Measurements from ENCODE around the gene ATP5MG.
"Not testable (repeated sequence)": the region's sequence is repeated elsewhere in the genome, so short reads cannot be mapped to it uniquely, and the experiment has no call there.

Gene ATP5MG

GRCh38 chr11:118401151-118401879 is at the start of gene ATP5MG:
ATP5MG (plus strand) TSS chr11:118401606; CDS start chr11:118401666, 60 bp downstream.
- DNase-seq (ENCODE audit: low spot score) = peak; percentile 93

- DNase-seq (ENCODE audit: low spot score) = no peak
Observed at GRCh38 chr11:118353084-118353710, 48.2 kb upstream of the ATP5MG start.

GRCh38 chr11:118358071-118358470 is 43.3 kb upstream of the ATP5MG start:
- DNase-seq (ENCODE audit: low spot score) = no peak

- DNase-seq (ENCODE audit: low spot score) = peak; percentile 99
Observed at GRCh38 chr11:118359295-118359958, 42.0 kb upstream of the ATP5MG start, which contains the start of gene UBE4A. UBE4A (plus strand) TSS chr11:118359600; CDS start chr11:118365081, 5,481 bp downstream.

GRCh38 chr11:118364956-118365615 is 36.3 kb upstream of the ATP5MG start:
- DNase-seq (ENCODE audit: low spot score) = no peak

- DNase-seq (ENCODE audit: low spot score) = no peak
Observed at GRCh38 chr11:118366287-118366686, 35.1 kb upstream of the ATP5MG start.

GRCh38 chr11:118370774-118371173 is 30.6 kb upstream of the ATP5MG start:
- no peak for DNase-seq (ENCODE audit: low spot score)

GRCh38 chr11:118373263-118373662 is 28.1 kb upstream of the ATP5MG start:
- DNase-seq (ENCODE audit: low spot score) = no peak

GRCh38 chr11:118373871-118374270 is 27.5 kb upstream of the ATP5MG start:
- no peak for DNase-seq (ENCODE audit: low spot score)

GRCh38 chr11:118374729-118375128 is 26.7 kb upstream of the ATP5MG start:
- DNase-seq (ENCODE audit: low spot score) = no peak

- no peak for DNase-seq (ENCODE audit: low spot score)
Observed at GRCh38 chr11:118375978-118376377, 25.4 kb upstream of the ATP5MG start.

GRCh38 chr11:118379497-118379896 is 21.9 kb upstream of the ATP5MG start:
- DNase-seq (ENCODE audit: low spot score) = no peak

GRCh38 chr11:118380571-118380970 is 20.8 kb upstream of the ATP5MG start:
- no peak for DNase-seq (ENCODE audit: low spot score)

GRCh38 chr11:118382954-118383353 is 18.5 kb upstream of the ATP5MG start:
- no peak for DNase-seq (ENCODE audit: low spot score)

- no peak for DNase-seq (ENCODE audit: low spot score)
Observed at GRCh38 chr11:118383657-118384056, 17.7 kb upstream of the ATP5MG start.

GRCh38 chr11:118396097-118396501 is 5.3 kb upstream of the ATP5MG start:
- DNase-seq (ENCODE audit: low spot score) = peak; percentile 50

GRCh38 chr11:118397448-118397847 is 4.0 kb upstream of the ATP5MG start:
- no peak for DNase-seq (ENCODE audit: low spot score)

GRCh38 chr11:118398791-118399559 is 2.4 kb upstream of the ATP5MG start:
- peak; percentile 75 for DNase-seq (ENCODE audit: low spot score)

- no peak for DNase-seq (ENCODE audit: low spot score)
Observed at GRCh38 chr11:118401880-118402590, 629 bp downstream of the ATP5MG start.

- DNase-seq (ENCODE audit: low spot score) = not testable (repeated sequence)
Observed at GRCh38 chr11:118402594-118402993, 1.2 kb downstream of the ATP5MG start.

GRCh38 chr11:118406599-118407166 is 5.3 kb downstream of the ATP5MG start:
- DNase-seq (ENCODE audit: low spot score) = no peak

All from activated CD4-positive, alpha-beta T cell treated with anti-CD3 and anti-CD28 coated beads, Interleukin-2, Interleukin-4, amounts not matched to agents 100 ng/mL and 50 ng/mL, durations not matched to agents 16 hours and 8 hours (primary cell).